GM10248 (cell line): Measurements from ENCODE around the gene DUOXA1.

ENCODE experiments used
- CTCF ChIA-PET: fragments of 300-600 bp; sonication (Branson Sonifier 250); formaldehyde crosslinking; extraction: SDS; loops from one replicate; lab custom pipeline; 2021; ENCODE audit warnings: antibody characterized with exemption; lab: Yijun Ruan, JAX
- POLR2A ChIA-PET: fragments of 350-650 bp; sonication (Branson Sonifier 250); formaldehyde crosslinking; extraction: SDS; loops from one replicate; lab custom pipeline; 2020; ENCODE audit warnings: antibody characterized with exemption; lab: Yijun Ruan, JAX
- DNase-seq: peaks from one replicate; pipeline ENCODE4 v3.0.0; 2012; ENCODE audit errors: extremely low spot score
- CTCF ChIP-seq: IDR thresholded peaks from 2 replicates; pipeline ENCODE4 v1.5.1; 2012; ENCODE audit warnings: mild to moderate bottlenecking, low read depth; ENCODE audit errors: extremely low read depth, missing control alignments, control extremely low read depth

The DUOXA1 gene

DNA sequence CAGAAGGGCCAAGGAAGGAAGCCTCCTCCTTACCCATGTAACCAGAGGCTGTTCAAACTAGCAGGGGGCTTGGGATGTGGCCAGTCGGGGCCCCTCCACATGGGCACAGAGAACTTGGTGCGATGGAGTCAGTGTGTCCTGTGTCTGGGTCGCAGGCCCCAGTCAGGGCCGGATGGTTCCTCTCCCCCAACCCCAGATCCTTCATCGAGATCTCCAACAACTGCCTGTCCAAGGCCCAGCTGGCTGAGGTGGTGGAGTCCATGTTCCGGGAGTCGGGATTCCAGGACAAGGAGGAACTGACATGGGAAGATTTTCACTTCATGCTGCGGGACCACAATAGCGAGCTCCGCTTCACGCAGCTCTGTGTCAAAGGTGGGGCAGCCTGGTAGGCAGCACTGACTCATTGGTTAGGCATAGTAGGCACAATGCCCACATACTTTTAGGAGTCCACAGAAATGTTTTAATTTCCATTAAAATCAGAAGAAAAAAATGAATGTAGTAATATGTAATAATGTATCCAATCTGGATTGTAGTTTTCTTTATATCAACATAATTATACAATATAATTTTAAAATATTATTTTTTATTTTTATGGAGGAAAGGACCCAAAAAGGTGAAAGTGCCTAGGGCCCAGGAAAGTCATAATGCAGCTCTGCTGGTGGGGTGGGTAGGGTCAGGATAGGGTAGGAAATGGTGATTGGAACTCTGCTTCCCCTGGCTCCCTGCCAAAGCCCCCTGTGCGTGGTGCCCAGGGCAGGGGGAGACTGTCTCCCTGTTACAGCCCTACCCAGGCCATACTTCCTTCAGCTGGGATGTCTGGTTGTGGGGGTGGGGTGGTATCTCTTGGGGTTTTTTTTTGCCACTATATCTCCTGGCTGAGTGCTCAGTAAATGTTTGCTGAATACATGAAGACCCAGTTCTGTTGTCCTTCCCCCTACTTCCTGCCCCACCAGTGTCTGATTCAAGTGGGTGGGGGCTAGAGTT lies 18.7 kb upstream of the DUOXA1 start:
- no peak for TF ChIP-seq CTCF
- ChIA-PET CTCF (interaction anchor here (1.5 to 4.5 kb wide), 5 partner anchors 15 to 310 kb away, joined by 3 to 27 read pairs (median 5); no protein-coding TSS in a partner anchor), POLR2A (no interaction called here)
- DNase-seq: no peak

DNA sequence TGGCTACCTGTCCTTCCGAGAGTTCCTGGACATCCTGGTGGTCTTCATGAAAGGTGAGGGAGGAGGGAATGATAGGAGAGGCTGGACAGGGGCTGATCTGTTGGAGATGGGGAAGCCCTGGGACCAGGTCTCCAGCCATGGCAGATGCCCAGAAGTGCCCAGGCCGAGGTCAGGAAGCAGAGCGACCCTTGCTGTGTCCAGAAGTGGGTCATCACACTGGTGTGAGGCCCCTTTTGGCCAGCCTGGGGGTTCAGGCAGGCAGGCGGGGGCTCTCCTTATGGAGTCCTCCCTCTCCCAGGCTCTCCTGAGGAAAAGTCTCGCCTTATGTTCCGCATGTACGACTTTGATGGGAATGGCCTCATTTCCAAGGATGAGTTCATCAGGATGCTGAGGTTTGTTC lies 17.9 kb upstream of the DUOXA1 start:
- POLR2A ChIA-PET: no interaction called here
- DNase-seq: no peak
- CTCF ChIA-PET: interaction anchor here (1.6 to 4.5 kb wide), 2 partner anchors 16 to 30 kb away, joined by 4 to 27 read pairs; no protein-coding TSS in a partner anchor
- TF ChIP-seq CTCF: no peak

DNA sequence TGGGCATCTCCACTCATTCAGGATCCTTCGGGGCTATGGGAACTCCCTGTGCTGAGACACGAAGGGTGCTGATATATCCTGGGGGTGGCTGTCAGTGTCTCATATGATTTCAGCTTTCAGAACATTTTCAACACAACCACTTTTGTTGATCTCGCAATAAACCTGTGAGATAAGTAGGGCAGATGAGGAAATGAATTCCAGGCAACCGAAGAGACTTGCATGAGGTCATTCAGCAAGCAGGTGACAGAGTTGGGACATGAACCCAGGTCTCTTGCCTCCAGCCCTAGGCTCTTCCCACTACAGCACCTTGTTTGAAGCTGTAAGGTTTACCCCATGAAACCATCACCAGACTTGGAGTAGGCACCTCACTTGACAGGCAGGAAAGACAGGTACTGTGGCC lies 16.7 kb upstream of the DUOXA1 start:
- ChIA-PET CTCF (interaction anchor here (0.7 to 2.2 kb wide), 9 partner anchors 12 to 311 kb away, joined by 3 to 8 read pairs (median 5); no protein-coding TSS in a partner anchor), POLR2A (no interaction called here)
- TF ChIP-seq CTCF: no peak
- no peak for DNase-seq

- ChIA-PET CTCF (interaction anchor here (1.3 to 2.2 kb wide), 4 partner anchors 11 to 35 kb away, joined by 3 to 7 read pairs (median 6); no protein-coding TSS in a partner anchor), POLR2A (no interaction called here)
- no peak for DNase-seq
- no peak for TF ChIP-seq CTCF
Observed at GRCh38 chr15:45144775-45145174, 15.1 kb upstream of the DUOXA1 start.

DNA sequence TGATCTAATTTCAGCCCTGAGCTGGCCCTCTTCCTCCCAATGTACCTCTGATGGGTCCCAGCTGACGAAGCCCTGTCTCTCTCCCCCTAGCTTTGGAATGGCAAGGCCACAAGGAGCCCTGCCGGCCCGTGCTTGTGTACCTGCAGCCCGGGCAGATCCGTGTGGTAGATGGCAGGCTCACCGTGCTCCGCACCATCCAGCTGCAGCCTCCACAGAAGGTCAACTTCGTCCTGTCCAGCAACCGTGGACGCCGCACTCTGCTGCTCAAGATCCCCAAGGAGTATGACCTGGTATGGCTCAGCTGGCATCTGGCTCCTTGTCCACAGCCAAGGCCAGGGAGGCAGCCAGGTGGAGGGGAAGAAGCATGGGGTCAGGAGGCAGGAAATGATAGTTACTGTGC lies 14.3 kb upstream of the DUOXA1 start:
- ChIA-PET CTCF (interaction anchor here (1.0 to 1.8 kb wide), 4 partner anchors 12 to 26 kb away, joined by 3 to 9 read pairs (median 6); no protein-coding TSS in a partner anchor), POLR2A (no interaction called here)
- no peak for DNase-seq
- TF ChIP-seq CTCF: no peak

- no peak for TF ChIP-seq CTCF
- CTCF ChIA-PET: interaction anchor here (1.0 to 3.0 kb wide), 5 partner anchors 8 to 25 kb away, joined by 3 to 9 read pairs (median 8); no protein-coding TSS in a partner anchor
- no peak for DNase-seq
- POLR2A ChIA-PET: interaction anchor here (0.9 kb wide), 1 partner anchor 249 kb away, joined by 3 read pairs; no protein-coding TSS in a partner anchor
Observed at GRCh38 chr15:45143056-45143455, 13.4 kb upstream of the DUOXA1 start.
